Measurements from ENCODE around the gene TBC1D19. TPM values are rescaled to one million over a fixed set of nuclear protein-coding genes. Genes with fewer than 3 reads are reported as not detected.
"Not testable (repeated sequence)": the region's sequence is repeated elsewhere in the genome, so short reads cannot be mapped to it uniquely, and the experiment has no call there.

The TBC1D19 gene, protein sequence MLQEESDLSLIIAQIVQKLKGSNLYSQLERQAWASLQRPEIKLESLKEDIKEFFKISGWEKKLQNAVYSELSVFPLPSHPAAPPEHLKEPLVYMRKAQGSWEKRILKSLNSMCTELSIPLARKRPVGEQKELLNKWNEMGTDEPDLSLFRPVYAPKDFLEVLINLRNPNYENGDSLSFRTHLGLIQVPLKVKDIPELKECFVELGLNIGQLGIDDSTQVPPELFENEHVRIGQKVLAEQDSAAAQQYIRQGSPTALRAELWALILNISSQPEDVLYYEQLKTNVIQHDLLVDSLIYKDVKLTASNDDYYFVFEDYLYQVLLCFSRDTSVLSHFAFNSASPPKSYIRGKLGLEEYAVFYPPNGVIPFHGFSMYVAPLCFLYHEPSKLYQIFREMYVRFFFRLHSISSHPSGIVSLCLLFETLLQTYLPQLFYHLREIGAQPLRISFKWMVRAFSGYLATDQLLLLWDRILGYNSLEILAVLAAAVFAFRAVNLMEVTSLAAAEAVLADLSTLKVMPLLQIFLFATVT
- total RNA-seq, result 1 to 10 TPM; 7.3 to 9.1 TPM
- long read RNA-seq, transcript TBC1D19-201 (21 exons, 2,263 nt), result major isoform, 9 of 11 reads
- long read RNA-seq, partial matches to known transcripts, result 0 of 11 reads
- long read RNA-seq, other reads (novel, unspliced or antisense), result 2 of 11 reads

- peak; percentile 92 for DNase-seq
- intact Hi-C loops (cut with DNase I), result no loop called here
- ATAC-seq, result peak; percentile 99 to 100
Measured at GRCh38 chr4:26583865-26584652, at the start of gene TBC1D19. Gene TBC1D19, plus strand, starts transcription at chr4:26584084. Its CDS starts 110 bp downstream, at chr4:26584194.

GRCh38 chr4:26542991-26543390 is 40.9 kb upstream of the TBC1D19 start:
- ATAC-seq, result no peak
- intact Hi-C loops (cut with DNase I), result no loop called here
- DNase-seq, result no peak

DNA sequence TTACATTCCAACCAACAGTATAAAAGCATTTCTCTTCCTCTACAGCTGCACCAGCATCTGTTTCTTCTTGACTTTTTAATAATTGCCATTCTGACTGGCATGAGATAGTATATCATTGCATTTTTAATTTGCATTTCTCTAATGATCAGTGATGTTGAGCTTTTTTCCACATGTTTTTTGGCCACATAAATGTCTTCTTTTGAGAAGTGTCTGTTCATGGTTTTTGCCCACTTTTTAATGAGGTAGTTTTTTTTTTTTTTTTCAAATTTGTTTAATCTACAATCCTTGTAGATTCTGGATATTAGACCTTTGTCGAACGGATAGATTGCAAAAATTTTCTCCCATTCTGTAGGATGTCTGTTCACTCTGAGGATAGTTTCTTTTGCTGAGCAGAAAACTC is 39.5 kb upstream of the TBC1D19 start:
- intact Hi-C loops (cut with DNase I), result no loop called here
- no peak for DNase-seq
- no peak for ATAC-seq

GRCh38 chr4:26548379-26548778 is 35.5 kb upstream of the TBC1D19 start:
- intact Hi-C loops (cut with DNase I); DNase-seq; ATAC-seq: not testable (repeated sequence)

GRCh38 chr4:26557164-26557563 is 26.7 kb upstream of the TBC1D19 start:
- DNase-seq (no peak), ATAC-seq (peak in 1 of 2 donors; percentile 64)
- intact Hi-C loops (cut with DNase I), result no loop called here

- DNase-seq, result no peak
- intact Hi-C loops (cut with DNase I), result no loop called here
- ATAC-seq, result no peak
Measured at GRCh38 chr4:26558166-26558895, 25.6 kb upstream of the TBC1D19 start.

DNA sequence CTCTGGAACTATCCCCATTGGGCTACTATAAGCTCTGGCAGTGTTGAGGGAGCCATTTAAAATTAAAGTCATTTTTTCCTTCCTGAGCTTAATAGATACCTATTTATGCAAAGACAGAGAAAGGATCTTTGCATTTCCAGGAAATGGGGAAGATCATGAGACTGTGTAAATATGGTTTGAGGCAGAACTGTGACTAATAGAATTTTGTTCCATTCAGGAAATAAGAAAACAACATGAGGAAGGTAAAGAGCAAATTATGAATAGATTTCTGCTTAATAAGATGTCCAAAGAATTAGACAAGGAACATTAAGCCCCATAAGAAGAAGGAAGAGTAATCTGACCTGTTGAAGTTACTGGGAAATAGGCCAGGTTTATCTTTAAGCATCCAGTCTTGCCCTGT is 17.8 kb upstream of the TBC1D19 start:
- DNase-seq (no peak), ATAC-seq (no peak)
- intact Hi-C loops (cut with DNase I), result no loop called here

DNA sequence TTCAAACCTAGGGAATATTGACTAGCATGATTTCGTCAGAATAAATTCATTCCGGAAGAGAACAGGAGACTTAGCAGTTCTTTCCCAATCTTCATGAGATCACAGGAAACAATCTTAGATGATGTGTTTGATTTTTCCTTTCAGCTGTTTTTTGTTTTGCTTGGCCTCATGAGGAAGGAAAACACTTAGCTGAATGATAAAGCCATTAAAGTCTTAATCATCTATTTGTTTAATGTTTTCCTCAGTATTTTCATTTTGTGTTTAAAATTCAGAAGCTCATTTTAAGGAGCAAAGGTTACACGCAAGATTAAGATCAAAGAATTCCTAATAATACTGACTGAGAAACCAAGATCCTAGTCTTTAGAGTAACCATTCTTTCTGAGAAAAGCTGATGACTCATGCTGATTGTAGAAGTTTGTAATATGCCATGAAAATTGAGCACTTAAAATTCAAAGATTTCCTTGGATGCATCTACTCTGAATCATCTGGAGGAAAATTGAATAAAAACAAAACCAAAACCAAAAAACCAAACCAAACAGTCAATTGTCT is 15.4 kb upstream of the TBC1D19 start:
- DNase-seq, result no peak
- intact Hi-C loops (cut with DNase I), result no loop called here
- peak in 1 of 2 donors; percentile 49 for ATAC-seq

DNA sequence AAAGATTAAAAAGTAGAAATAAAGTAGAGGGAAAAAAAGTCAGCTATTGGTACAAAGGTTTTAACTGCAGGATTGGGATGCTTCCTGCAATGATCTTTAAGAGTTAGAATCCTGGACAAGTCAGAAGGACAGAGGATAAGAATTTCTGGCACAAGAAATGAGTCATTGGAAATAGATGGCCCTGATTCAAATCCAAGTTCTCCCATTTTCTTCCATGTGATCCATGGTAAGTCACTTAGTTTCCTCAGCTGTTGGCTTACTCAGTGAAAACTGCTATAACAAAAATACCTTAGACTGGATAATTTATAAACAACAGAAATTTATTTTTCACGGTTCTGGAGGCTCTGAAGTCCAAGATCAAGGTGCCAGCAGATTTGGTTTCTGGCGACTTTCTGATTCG is 13.3 kb upstream of the TBC1D19 start:
- ATAC-seq (no peak), DNase-seq (no peak)
- intact Hi-C loops (cut with DNase I), result no loop called here

GRCh38 chr4:26573389-26573794 is 10.5 kb upstream of the TBC1D19 start:
- intact Hi-C loops (cut with DNase I), result no loop called here
- DNase-seq (no peak), ATAC-seq (no peak)

GRCh38 chr4:26574563-26574962 is 9.3 kb upstream of the TBC1D19 start:
- DNase-seq, result no peak
- ATAC-seq, result no peak
- intact Hi-C loops (cut with DNase I), result no loop called here

GRCh38 chr4:26576231-26576739 is 7.6 kb upstream of the TBC1D19 start:
- ATAC-seq (peak; percentile 55 to 72), DNase-seq (no peak)
- intact Hi-C loops (cut with DNase I), result no loop called here

GRCh38 chr4:26577066-26577465 is 6.8 kb upstream of the TBC1D19 start:
- DNase-seq (no peak), ATAC-seq (no peak)
- intact Hi-C loops (cut with DNase I), result no loop called here

DNA sequence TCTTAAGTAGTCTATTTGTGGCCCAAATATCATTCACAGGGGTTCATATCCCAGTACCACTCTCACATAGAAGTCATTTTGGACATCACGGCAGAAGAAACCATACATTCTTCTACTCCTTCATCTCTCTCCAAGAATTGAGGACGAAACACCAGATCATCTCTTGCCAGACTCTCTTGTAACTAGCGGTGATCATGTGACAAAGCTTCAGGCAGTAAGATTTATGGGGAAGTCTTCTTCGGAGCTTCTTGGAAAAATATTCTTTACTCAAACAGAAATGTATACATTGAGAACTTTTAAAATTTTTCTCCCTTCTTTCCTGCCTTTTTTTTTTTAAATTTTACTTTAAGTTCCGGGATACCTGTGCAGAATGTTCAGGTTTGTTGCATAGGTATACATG is 4.7 kb upstream of the TBC1D19 start:
- ATAC-seq, result no peak
- DNase-seq, result no peak
- intact Hi-C loops (cut with DNase I), result no loop called here

DNA sequence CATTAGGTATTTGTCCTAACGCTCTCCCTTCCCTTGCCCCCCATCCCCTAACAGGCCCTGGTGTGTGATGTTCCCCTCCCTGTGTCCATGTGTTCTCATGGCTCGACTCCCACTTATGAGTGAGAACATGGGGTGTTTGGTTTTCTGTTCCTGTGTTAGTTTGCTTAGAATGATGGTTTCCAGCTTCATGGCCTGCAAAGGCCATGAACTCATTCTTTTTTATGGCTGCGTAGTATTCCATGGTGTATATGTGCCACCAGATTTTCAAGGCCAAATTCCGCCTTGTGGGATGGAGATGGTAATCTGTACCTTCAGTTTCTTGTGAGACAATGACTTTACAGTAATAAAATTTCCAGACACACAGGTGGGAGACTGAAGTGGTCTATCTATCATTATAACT is 2.5 kb upstream of the TBC1D19 start:
- ATAC-seq; DNase-seq; intact Hi-C loops (cut with DNase I): not testable (repeated sequence)

DNA sequence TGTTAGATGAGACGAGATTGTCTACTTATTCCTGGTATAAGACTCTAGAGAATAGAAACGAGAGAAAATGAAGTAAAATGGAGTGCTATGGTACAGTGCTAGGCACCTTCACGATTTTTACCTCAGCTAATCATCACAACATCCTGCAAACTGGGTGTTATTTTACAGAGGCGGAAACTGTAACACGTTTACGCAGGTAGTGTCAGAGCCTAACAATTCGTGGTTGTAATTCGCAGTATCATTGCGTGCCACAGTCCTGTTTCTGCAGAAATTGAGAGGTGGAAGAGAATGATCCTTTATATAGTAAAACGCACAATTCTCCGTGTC is 383 bp upstream of the TBC1D19 start:
- DNase-seq (no peak), ATAC-seq (peak; percentile 70 to 72)
- intact Hi-C loops (cut with DNase I), result no loop called here

- intact Hi-C loops (cut with DNase I), result no loop called here
- DNase-seq, result no peak
- ATAC-seq, result no peak
Measured at GRCh38 chr4:26584725-26585124, 841 bp downstream of the TBC1D19 start.

DNA sequence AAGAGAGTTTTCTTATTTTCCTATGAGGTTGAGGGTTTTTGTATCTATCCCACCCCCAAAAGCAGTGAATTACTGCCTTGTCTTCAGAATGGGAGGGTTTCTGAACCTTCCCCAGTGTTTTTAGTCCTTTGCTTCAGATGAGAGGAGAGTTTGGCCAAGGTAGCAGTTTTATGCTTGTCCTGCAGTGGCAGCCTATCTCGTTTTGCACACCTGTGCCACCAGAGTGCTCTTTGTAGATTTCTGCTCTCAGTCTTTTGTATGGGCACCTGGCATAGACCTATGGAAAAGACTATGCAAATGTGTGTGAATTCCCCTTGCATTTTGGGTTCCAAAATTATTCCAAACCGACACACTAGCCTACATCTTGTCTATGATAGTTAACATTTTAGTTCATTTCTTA is 5.8 kb downstream of the TBC1D19 start:
- intact Hi-C loops (cut with DNase I), result no loop called here
- no peak for DNase-seq
- ATAC-seq, result no peak

GRCh38 chr4:26590639-26591038 is 6.8 kb downstream of the TBC1D19 start:
- intact Hi-C loops (cut with DNase I), result no loop called here
- DNase-seq (no peak), ATAC-seq (no peak)

Data from left cardiac atrium (tissue), 4 donors.